Fibroblast of lung (primary cell): ENCODE data around the gene CHST3. TPM values are rescaled to one million over a fixed set of nuclear protein-coding genes. Genes with fewer than 3 reads are reported as not detected.

ENCODE experiments used
- DNase-seq, 2 donors: peaks; one replicate each; pipeline versions ENCODE4 v3.0.0 to v3.0.0-alpha.2; 2010; ENCODE audit warnings: low read depth in 2 of 2
- H2AFZ ChIP-seq: 2 replicates; pipeline ENCODE4 v1.5.1; 2012; ENCODE audit warnings: low read length, control low read depth, inconsistent platforms
- H3K27ac ChIP-seq: 2 replicates; pipeline ENCODE4 v1.5.1; 2011; ENCODE audit warnings: low read length, control low read depth; ENCODE audit not compliant: insufficient read depth
- H3K27me3 ChIP-seq: 2 replicates; pipeline ENCODE4 v1.5.1; 2011; ENCODE audit warnings: mild to moderate bottlenecking, low read length; ENCODE audit not compliant: control insufficient read depth, insufficient read depth
- H3K36me3 ChIP-seq: 2 replicates; pipeline ENCODE4 v1.5.1; 2011; ENCODE audit warnings: low read length; ENCODE audit not compliant: control insufficient read depth, insufficient read depth
- H3K4me1 ChIP-seq: 2 replicates; pipeline ENCODE4 v1.5.1; 2011; ENCODE audit warnings: low read length; ENCODE audit not compliant: control insufficient read depth, insufficient read depth; ENCODE audit errors: extremely low read depth
- H3K4me2 ChIP-seq: 2 replicates; pipeline ENCODE4 v1.5.1; 2011; ENCODE audit warnings: low read length, control low read depth; ENCODE audit not compliant: insufficient read depth; ENCODE audit errors: extremely low read depth
- H3K4me3 ChIP-seq, 4 experiments: fragments of 200-600 bp in 1 of 4; sonication (generic) in 1 of 4; replicated peaks in 1 of 4; 2 replicates each; pipeline ENCODE4 v1.5.1; 2011 to 2016; ENCODE audit warnings: low read length in 4 of 4, low read depth in 3 of 4, mild to moderate bottlenecking in 3 of 4, control low read depth in 2 of 4, inconsistent platforms in 1 of 4, mixed read lengths in 1 of 4; ENCODE audit not compliant: insufficient read depth in 1 of 4; ENCODE audit errors: control extremely low read depth in 1 of 4
- H3K79me2 ChIP-seq: 2 replicates; pipeline ENCODE4 v1.5.1; 2012; ENCODE audit warnings: mild to moderate bottlenecking, low read length, inconsistent platforms; ENCODE audit not compliant: control insufficient read depth, insufficient read depth
- H3K9ac ChIP-seq: 2 replicates; pipeline ENCODE4 v1.5.1; 2011; ENCODE audit warnings: mild to moderate bottlenecking, low read length, control low read depth; ENCODE audit not compliant: insufficient read depth
- H3K9me3 ChIP-seq: 2 replicates; pipeline ENCODE4 v1.5.1; 2012; ENCODE audit warnings: low read depth, low read length; ENCODE audit not compliant: control insufficient read depth, insufficient read depth
- H4K20me1 ChIP-seq: 2 replicates; pipeline ENCODE4 v1.5.1; 2011; ENCODE audit warnings: low read length; ENCODE audit not compliant: control insufficient read depth, insufficient read depth; ENCODE audit errors: extremely low read depth
- CTCF ChIP-seq, 2 donors: IDR thresholded peaks in 1 of 2; conservative IDR thresholded peaks in 1 of 2; 1 replicate in 1 of 2; 2 replicates in 1 of 2; pipeline ENCODE4 v1.5.1; 2011 to 2012; ENCODE audit warnings: low read length in 2 of 2, control low read depth in 1 of 2, inconsistent platforms in 1 of 2, low read depth in 1 of 2, mild to moderate bottlenecking in 1 of 2
- EZH2 ChIP-seq: IDR thresholded peaks from 2 replicates; pipeline ENCODE4 v1.5.1; 2012; ENCODE audit warnings: low read length, control low read depth, mild to moderate bottlenecking; ENCODE audit errors: missing control alignments
- polyA plus RNA-seq, 2 donors: library from polyadenylated mRNA; depleted of rRNA in 1 of 2; stranded (reverse) in 1 of 2; unstranded in 1 of 2; fragments of >200 nt; gene quantifications; 2 replicates each; pipeline ENCODE4 v1.2.1, GENCODE V29; 2011 to 2012; ENCODE audit warnings: missing spikeins in 1 of 2
- total RNA-seq: library from RNA; depleted of rRNA; stranded (reverse); fragments of >200 nt; gene quantifications from 2 replicates; pipeline ENCODE4 v1.2.1, GENCODE V29; 2014

Gene CHST3
- total and polyA plus RNA-seq, 2 donors (not counting 1 experiment from before 2014, with no cell fraction given) = 9.1 to 29.9 TPM

- H3K9ac ChIP-seq = no peak overlapping the region
- H3K9me3 ChIP-seq = no peaks in the 10 kb centered on the region
- H3K4me2 ChIP-seq = no peak overlapping the region
- peaks cover 7% of the 10 kb centered on the region for H3K27me3 ChIP-seq
- no peak overlapping the region for H3K4me3 ChIP-seq
- no peak overlapping the region for H2AFZ ChIP-seq
- no peaks in the 10 kb centered on the region for H3K79me2 ChIP-seq
- no peaks in the 10 kb centered on the region for H4K20me1 ChIP-seq
- H3K4me1 ChIP-seq = peaks cover under 1% of the 10 kb centered on the region
- TF ChIP-seq CTCF (conservative IDR thresholded peaks at IDR 0.05 in 1 of 2, IDR thresholded peaks at IDR 0.05 in 1 of 2; ENCODE audit: low read depth in 1 of 2, low read length in 2 of 2) = no peak
- no peak for TF ChIP-seq EZH2
- no peak for DNase-seq
- no peaks in the 10 kb centered on the region for H3K36me3 ChIP-seq
- H3K27ac ChIP-seq = no peak overlapping the region
Observed at GRCh38 chr10:72034040-72034499, 69.9 kb downstream of the CHST3 start.

- Histone ChIP-seq H3K27me3 (peaks cover 7% of the 10 kb centered on the region), H3K4me2 (no peak overlapping the region), H3K36me3 (no peaks in the 10 kb centered on the region), H3K27ac (no peak overlapping the region), H3K9ac (no peak overlapping the region), H3K9me3 (no peaks in the 10 kb centered on the region), H3K4me1 (peaks cover 6% of the 10 kb centered on the region), H4K20me1 (no peaks in the 10 kb centered on the region), H2AFZ (no peak overlapping the region), H3K79me2 (no peaks in the 10 kb centered on the region), H3K4me3 (no peak overlapping the region)
- no peak for TF ChIP-seq EZH2
- TF ChIP-seq CTCF (conservative IDR thresholded peaks at IDR 0.05 in 1 of 2, IDR thresholded peaks at IDR 0.05 in 1 of 2; ENCODE audit: low read depth in 1 of 2, low read length in 2 of 2) = no peak
- DNase-seq = no peak
Observed at GRCh38 chr10:72034761-72035160, 70.6 kb downstream of the CHST3 start.

- Histone ChIP-seq H3K4me3 (no peak overlapping the region), H4K20me1 (no peaks in the 10 kb centered on the region), H3K79me2 (no peaks in the 10 kb centered on the region), H3K9ac (no peak overlapping the region), H3K4me2 (no peak overlapping the region), H3K27ac (no peak overlapping the region), H2AFZ (no peak overlapping the region), H3K36me3 (no peaks in the 10 kb centered on the region), H3K9me3 (no peaks in the 10 kb centered on the region), H3K4me1 (peaks cover 6% of the 10 kb centered on the region), H3K27me3 (peaks cover 7% of the 10 kb centered on the region)
- no peak for TF ChIP-seq CTCF (conservative IDR thresholded peaks at IDR 0.05 in 1 of 2, IDR thresholded peaks at IDR 0.05 in 1 of 2; ENCODE audit: low read depth in 1 of 2, low read length in 2 of 2)
- no peak for TF ChIP-seq EZH2
- DNase-seq = no peak
Observed at GRCh38 chr10:72035252-72035887, 71.2 kb downstream of the CHST3 start.
